HG03460 (cell line): ENCODE measurements around the gene WASHC4.

Source experiments
- ATAC-seq: cut with Tn5 transposase; IDR thresholded peaks from one replicate; pipeline ENCODE4 v1.9.1; 2021; ENCODE audit not compliant: unreplicated experiment

Gene WASHC4, protein sequence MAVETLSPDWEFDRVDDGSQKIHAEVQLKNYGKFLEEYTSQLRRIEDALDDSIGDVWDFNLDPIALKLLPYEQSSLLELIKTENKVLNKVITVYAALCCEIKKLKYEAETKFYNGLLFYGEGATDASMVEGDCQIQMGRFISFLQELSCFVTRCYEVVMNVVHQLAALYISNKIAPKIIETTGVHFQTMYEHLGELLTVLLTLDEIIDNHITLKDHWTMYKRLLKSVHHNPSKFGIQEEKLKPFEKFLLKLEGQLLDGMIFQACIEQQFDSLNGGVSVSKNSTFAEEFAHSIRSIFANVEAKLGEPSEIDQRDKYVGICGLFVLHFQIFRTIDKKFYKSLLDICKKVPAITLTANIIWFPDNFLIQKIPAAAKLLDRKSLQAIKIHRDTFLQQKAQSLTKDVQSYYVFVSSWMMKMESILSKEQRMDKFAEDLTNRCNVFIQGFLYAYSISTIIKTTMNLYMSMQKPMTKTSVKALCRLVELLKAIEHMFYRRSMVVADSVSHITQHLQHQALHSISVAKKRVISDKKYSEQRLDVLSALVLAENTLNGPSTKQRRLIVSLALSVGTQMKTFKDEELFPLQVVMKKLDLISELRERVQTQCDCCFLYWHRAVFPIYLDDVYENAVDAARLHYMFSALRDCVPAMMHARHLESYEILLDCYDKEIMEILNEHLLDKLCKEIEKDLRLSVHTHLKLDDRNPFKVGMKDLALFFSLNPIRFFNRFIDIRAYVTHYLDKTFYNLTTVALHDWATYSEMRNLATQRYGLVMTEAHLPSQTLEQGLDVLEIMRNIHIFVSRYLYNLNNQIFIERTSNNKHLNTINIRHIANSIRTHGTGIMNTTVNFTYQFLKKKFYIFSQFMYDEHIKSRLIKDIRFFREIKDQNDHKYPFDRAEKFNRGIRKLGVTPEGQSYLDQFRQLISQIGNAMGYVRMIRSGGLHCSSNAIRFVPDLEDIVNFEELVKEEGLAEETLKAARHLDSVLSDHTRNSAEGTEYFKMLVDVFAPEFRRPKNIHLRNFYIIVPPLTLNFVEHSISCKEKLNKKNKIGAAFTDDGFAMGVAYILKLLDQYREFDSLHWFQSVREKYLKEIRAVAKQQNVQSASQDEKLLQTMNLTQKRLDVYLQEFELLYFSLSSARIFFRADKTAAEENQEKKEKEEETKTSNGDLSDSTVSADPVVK

GRCh38 chr12:105107494-105108371, at the start of gene WASHC4:
WASHC4 (plus strand) TSS chr12:105107731; CDS start chr12:105107801, 70 bp downstream.
- ATAC-seq, result peak; percentile 81

GRCh38 chr12:105060715-105061378, 46.7 kb upstream of the WASHC4 start:
- no peak for ATAC-seq

GRCh38 chr12:105064564-105065178, 42.9 kb upstream of the WASHC4 start:
- ATAC-seq, result no peak

- ATAC-seq, result no peak
These were observed 40.0 kb upstream of the WASHC4 start for GRCh38 chr12:105067511-105068031.

DNA sequence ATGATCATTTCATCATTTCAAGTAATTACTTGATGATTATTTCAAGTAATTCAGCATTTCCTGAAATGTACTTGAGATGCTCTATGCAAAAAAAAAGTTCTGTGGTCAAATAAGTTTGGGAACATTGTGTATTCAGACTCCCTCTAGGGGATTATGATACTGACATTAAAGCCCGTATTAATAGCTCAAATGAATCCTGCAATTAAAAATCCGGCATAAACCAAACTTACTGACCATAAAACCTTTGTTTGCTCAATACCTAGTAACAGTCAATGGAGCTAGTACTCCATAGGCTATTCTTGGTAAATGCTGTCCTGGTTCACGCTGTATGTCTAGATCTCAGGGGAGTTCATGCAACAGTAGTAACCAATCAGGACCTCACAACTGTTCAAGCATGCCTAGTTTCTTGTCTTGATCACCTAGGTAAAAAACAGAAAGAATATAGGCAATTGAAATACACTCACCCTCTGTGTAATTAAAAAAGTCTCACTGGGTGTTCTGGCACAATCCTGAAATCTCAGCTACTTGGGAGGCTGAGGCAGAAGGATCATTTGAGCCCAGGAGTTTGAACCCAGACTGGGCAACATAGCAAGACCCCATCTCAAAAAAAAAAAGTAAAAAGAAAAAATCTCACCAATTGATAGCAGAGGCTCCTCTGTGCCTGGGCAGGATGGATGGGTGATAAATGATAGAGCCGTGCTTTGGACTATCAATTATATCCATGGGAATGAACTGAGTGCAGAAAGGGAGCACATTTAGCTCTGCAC, 37.4 kb upstream of the WASHC4 start:
- no peak for ATAC-seq

GRCh38 chr12:105071981-105072380, 35.5 kb upstream of the WASHC4 start:
- no peak for ATAC-seq

DNA sequence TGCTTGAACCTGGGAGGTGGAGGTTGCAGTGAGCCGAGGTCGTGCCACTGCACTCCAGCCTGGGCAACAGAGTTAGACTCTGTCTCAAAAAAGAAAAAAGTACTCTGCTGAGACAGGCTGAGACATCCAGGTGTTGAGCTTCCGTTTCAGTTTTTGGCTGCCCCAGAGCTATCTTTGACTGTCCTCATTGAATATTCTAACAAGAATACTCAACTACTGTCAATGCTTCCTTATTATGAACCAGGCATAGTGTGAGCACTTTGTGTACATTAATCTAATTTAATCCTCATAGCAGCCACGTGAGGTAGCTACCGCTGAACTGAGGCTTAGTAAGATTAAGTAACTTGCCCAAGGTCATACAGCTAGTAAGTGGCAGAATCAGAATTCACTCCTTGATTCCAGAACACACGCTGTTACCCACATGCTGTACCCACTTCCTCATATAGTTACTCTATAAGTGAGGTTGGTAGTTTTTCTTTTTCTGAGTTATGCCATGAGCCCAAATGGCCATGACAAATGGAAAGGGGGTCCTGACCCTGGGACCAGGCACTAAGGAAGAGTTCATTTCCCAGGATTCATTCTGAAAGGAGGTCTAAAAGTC, 34.5 kb upstream of the WASHC4 start:
- ATAC-seq, result no peak

DNA sequence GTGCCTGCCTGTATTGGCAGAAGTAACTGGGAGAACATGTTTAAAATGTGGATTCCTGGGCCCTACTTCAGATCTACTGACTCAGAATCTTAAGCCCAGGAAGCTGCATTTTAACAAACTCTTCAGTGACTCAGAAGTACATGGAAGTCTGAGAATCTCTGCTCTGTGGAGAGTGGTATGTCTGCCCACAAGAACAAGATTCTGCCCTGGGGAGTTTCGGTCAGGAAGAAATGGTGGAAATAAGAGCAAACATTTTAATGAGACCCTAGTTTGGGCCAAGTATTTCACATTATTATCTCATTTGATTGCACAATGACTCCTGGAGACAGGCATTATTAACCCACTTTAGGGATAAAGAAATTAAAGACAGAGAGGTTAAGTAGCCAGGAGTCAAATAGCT, 31.4 kb upstream of the WASHC4 start:
- ATAC-seq, result no peak

DNA sequence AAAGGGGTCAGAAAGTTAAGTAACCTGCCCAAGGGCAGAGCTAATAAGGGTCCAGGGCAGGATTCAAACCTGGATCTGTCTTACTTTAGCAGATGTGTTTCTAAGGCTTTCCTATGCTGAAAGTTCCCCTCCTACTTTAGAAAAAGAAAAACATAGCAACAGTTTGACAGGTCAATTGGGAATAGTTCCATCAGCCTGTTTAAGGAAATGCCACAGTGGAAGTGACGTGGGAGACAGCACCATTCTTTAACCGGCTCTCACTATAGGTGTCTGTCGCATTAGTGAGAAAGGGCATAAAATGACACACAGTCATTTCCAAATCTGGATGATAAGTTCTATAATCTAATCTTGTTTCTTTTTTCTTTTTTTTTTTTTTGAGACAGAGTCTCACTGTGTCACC, 30.6 kb upstream of the WASHC4 start:
- ATAC-seq, result no peak

- no peak for ATAC-seq
These were observed 30.1 kb upstream of the WASHC4 start for GRCh38 chr12:105077435-105077834.

- no peak for ATAC-seq
These were observed 28.6 kb upstream of the WASHC4 start for GRCh38 chr12:105078712-105079570.

DNA sequence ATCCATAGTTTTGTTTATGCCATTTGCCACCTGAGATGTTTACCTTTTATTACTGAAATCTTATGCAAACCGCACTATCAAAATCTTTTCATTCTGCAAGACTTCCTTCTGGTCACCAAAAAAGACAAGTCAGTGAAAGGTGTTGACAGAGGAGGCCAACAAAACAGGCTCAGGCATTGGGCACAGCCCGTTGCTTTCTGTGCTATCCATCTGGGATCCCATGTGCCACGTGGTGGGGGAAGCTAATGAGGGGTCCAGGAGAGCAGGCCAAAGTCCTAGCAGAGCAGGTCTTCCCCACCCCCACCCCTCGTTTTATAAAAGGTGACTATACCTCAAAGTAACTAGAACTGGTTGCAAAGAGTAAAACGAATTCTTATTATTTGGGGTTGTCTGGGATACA, 24.5 kb upstream of the WASHC4 start:
- ATAC-seq, result no peak

DNA sequence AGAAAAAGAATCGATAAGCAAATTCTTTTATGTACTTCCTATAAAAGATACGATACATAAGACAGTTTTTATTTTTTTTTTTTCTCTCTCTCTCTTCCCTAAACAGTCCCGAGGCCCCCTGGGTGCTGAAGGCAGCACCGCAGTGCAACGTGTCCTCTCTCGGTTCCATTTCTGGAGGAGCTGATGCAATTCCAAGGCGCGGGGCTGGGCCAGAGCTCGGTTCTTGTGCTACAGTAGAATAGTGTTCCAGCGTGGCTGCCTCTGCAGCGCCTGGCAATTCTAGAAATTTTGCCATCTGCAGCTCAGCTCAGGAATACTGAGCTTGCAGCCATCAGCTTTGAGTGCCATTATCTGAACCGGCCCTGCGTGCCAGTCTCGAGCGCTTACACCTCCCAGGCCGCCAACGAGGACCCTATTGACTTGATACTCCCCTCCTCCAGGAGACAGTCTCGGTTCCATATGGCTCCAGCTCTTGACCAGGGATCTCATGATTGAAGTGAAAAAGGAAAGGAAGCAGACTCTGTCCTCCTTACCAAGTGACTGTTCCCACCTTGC, 23.9 kb upstream of the WASHC4 start:
- no peak for ATAC-seq

DNA sequence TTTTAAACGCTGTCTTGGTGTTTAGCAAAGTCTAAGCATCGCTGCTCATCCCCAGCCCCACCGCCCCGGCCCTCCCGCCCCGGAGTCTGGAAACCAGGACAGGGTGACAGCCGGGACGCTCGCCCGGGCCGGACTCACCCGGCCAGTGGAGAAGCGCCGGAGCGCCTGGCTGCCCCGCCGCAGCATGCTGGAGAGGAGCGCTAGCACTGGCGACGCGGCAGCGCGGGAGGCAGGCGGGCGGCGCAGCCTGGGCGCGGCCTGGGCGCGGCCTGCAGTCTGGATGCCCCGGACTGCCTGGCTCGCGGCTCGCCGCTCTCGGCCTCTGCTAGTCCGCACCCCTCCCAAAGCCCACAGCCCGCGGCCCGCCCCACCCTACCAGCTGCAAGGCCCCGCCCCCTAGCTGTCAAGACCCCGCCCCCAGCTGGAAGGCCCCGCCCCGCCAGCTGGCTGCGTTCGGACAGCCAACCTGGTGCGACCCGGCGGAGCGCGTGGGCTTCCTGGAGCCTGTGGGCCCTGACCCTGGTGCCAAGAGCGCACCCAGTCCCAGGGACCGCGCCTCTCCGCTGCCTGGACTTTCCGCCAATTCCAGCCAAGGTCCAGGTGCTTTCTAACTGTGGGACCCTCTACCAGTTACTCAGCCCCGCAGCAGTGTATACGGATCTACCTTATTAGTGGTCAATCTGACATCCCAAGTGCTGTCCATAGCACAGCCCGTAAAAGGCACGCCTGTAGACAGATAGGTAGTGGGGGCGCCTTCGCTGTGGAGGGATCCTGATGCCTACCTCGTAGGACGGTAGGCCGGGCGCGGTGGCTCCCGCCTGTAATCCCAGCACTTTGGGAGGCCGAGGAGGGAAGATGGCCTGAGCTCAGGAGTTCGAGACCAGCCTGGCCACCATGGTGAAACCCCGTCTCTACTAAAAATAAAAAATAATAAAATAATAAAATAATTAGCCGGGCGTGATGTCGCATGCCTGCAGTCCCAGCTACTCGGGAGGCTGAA, 23.0 kb upstream of the WASHC4 start, which contains the start of gene ALDH1L2:
ALDH1L2 (minus strand) TSS at position 208 of the 1,000 bp plus-strand sequence; CDS start at position 186, 22 bp downstream.
- peak; percentile 63 for ATAC-seq

DNA sequence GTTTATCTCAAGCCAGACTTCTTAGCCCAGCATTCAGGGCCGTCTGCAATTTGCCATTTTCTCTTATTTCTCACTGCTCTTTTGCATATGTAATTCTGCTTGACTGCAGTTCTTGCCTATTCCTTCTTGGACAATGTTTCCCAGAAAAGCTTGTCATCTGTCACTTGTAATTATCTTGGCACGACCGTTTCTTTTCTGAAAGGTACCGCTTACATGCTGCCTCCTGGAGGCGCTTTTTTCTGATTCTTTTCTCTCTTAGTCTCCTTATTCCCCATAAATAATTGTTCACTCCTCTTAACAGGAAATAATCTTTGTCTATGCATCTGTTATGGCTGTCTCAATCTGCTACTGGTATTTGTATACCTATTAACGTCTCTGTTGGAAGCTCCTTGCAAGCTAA, 22.0 kb upstream of the WASHC4 start:
- ATAC-seq, result no peak
